Liver (tissue), 9 donors: ENCODE measurements around the gene SSBP2. TPM values are rescaled to one million over a fixed set of nuclear protein-coding genes. Genes with fewer than 3 reads are reported as not detected.
A peak's percentile ranks its signal among the peaks of the same experiment; 100 is the strongest.

ENCODE experiments used
- DNase-seq: peaks from one replicate; pipeline ENCODE4 v3.0.0-alpha.2; 2017; ENCODE audit warnings: low spot score
- H3K27ac ChIP-seq, 2 donors: one replicate each; pipeline ENCODE4 v1.7.0; 2013; ENCODE audit warnings: inconsistent platforms in 2 of 2, low read length in 2 of 2, control low read depth in 1 of 2, low read depth in 1 of 2, mild to moderate bottlenecking in 1 of 2
- H3K27me3 ChIP-seq, 4 donors: one replicate each; pipeline versions ENCODE4 v1.6.1 to v1.7.0; 2013; ENCODE audit warnings: low read length in 3 of 4, inconsistent platforms in 1 of 4, mild to moderate bottlenecking in 1 of 4, moderate library complexity in 1 of 4; ENCODE audit not compliant: control insufficient read depth in 4 of 4, insufficient read depth in 4 of 4
- H3K36me3 ChIP-seq, 4 donors: one replicate each; pipeline versions ENCODE4 v1.6.1 to v1.7.0; 2013; ENCODE audit warnings: low read length in 3 of 4, mild to moderate bottlenecking in 3 of 4, low read depth in 1 of 4, moderate library complexity in 1 of 4; ENCODE audit not compliant: control insufficient read depth in 4 of 4, insufficient read depth in 3 of 4
- H3K4me1 ChIP-seq, 4 donors: one replicate each; pipeline versions ENCODE4 v1.6.1 to v1.7.0; 2013; ENCODE audit warnings: low read length in 3 of 4, mild to moderate bottlenecking in 3 of 4, moderate library complexity in 1 of 4; ENCODE audit not compliant: control insufficient read depth in 4 of 4, insufficient read depth in 4 of 4
- H3K4me3 ChIP-seq, 3 donors: one replicate each; pipeline versions ENCODE4 v1.6.1 to v1.7.0; 2013; ENCODE audit warnings: low read length in 3 of 3, control low read depth in 1 of 3, low read depth in 1 of 3, mild to moderate bottlenecking in 1 of 3
- H3K9ac ChIP-seq, 2 donors: one replicate each; pipeline ENCODE4 v1.7.0; 2013; ENCODE audit warnings: low read length in 2 of 2, mild to moderate bottlenecking in 2 of 2, moderate library complexity in 2 of 2, control low read depth in 1 of 2, low read depth in 1 of 2
- H3K9me3 ChIP-seq, 4 donors: one replicate each; pipeline versions ENCODE4 v1.6.1 to v1.7.0; 2013; ENCODE audit warnings: low read length in 3 of 4; ENCODE audit not compliant: control insufficient read depth in 4 of 4
- EGR1 ChIP-seq, 2 donors: IDR thresholded peaks; 2 replicates each; pipeline ENCODE4 v1.6.1; 2016 to 2018; ENCODE audit warnings: antibody characterized with exemption in 2 of 2, low read depth in 2 of 2
- GABPA ChIP-seq, 2 donors: IDR thresholded peaks in 1 of 2; conservative IDR thresholded peaks in 1 of 2; 2 replicates each; pipeline ENCODE4 v1.6.1; 2016; ENCODE audit warnings: antibody characterized with exemption in 2 of 2, mild to moderate bottlenecking in 1 of 2, moderate library complexity in 1 of 2
- HNF4G ChIP-seq: IDR thresholded peaks from 2 replicates; pipeline ENCODE4 v1.6.1; 2016; ENCODE audit warnings: antibody characterized with exemption
- NR2F2 ChIP-seq: IDR thresholded peaks from 2 replicates; pipeline ENCODE4 v1.6.1; 2016; ENCODE audit warnings: antibody characterized with exemption
- RAD21 ChIP-seq, 2 donors: IDR thresholded peaks; 2 replicates each; pipeline ENCODE4 v1.6.1; 2016; ENCODE audit warnings: antibody characterized with exemption in 2 of 2, mild to moderate bottlenecking in 2 of 2
- REST ChIP-seq: IDR thresholded peaks from 2 replicates; pipeline ENCODE4 v1.6.1; 2016; ENCODE audit warnings: antibody characterized with exemption, mild to moderate bottlenecking
- RXRA ChIP-seq, 2 donors: IDR thresholded peaks; 2 replicates each; pipeline ENCODE4 v1.6.1; 2017 to 2018; ENCODE audit warnings: antibody characterized with exemption in 2 of 2, mild to moderate bottlenecking in 1 of 2
- SP1 ChIP-seq: IDR thresholded peaks from 2 replicates; pipeline ENCODE4 v1.6.1; 2018; ENCODE audit warnings: antibody characterized with exemption, mild to moderate bottlenecking
- TAF1 ChIP-seq: conservative IDR thresholded peaks from 2 replicates; pipeline ENCODE4 v1.6.1; 2016; ENCODE audit warnings: antibody characterized with exemption, mild to moderate bottlenecking
- YY1 ChIP-seq: IDR thresholded peaks from 2 replicates; pipeline ENCODE4 v1.6.1; 2016; ENCODE audit warnings: antibody characterized with exemption, mild to moderate bottlenecking
- ZBTB33 ChIP-seq: IDR thresholded peaks from 2 replicates; pipeline ENCODE4 v1.6.1; 2016; ENCODE audit warnings: antibody characterized with exemption
- WGBS: extraction: QIAGEN DNeasy Blood & Tissue Kit; methylation state at CpG from one replicate; pipeline ENCODE4 v1.1.7; 2013; 5-methylcytosine and 5-hydroxymethylcytosine counted together
- polyA plus RNA-seq, 2 donors: library from polyadenylated mRNA; stranded (reverse) in 1 of 2; unstranded in 1 of 2; fragments of 200-250 nt in 1 of 2; fragments of >200 nt in 1 of 2; fragmentation: Nextera tagmentation in 1 of 2; extraction: Ambion mirVana in 1 of 2; gene quantifications; one replicate each; pipeline versions ENCODE4 v1.2.1 to v1.2.3, GENCODE V29; 2013 to 2015
- total RNA-seq, 2 donors: library from RNA; depleted of rRNA; stranded (reverse); fragments of >200 nt; gene quantifications; one replicate each; pipeline ENCODE4 v1.2.3, GENCODE V29; 2014
- TF ChIP-seq, protein P1 (sequence below): fragments of 150-350 bp; IDR thresholded peaks from 2 replicates; pipeline ENCODE4 v1.5.1; 2017; ENCODE audit warnings: improper control_type of control experiment, low read depth, low read length; ENCODE audit not compliant: missing input control
- TF ChIP-seq, protein P2 (sequence below): IDR thresholded peaks from 2 replicates; pipeline ENCODE4 v1.6.1; 2016; ENCODE audit warnings: antibody characterized with exemption
- donor health status: healthy.
- donor health status: healthy.
- donor health status: healthy.
- donor health status: healthy.
- donor health status: healthy.

The SSBP2 gene
- total and polyA plus RNA-seq, 4 donors: 2.2 to 10.1 (median 4.1) TPM

GRCh38 chr5:81626524-81626923 is 124.4 kb downstream of the SSBP2 start:
- H3K4me1 ChIP-seq: no peaks in the 10 kb centered on the region
- H3K27me3 ChIP-seq: no peaks in the 10 kb centered on the region
- no peak overlapping the region for H3K9ac ChIP-seq
- WGBS: 49% methylated on average over 1 of the region's 1 CpG
- DNase-seq: no peak
- H3K27ac ChIP-seq: no peak overlapping the region
- no peak for TF ChIP-seq SP1
- no peak for TF ChIP-seq GABPA (IDR thresholded peaks at IDR 0.05 in 1 of 2, conservative IDR thresholded peaks at IDR 0.05 in 1 of 2)
- no peak for TF ChIP-seq EGR1 (IDR thresholded peaks at IDR 0.05; ENCODE audit: low read depth in 2 of 2)
- TF ChIP-seq RXRA (IDR thresholded peaks at IDR 0.05): no peak
- no peak for TF ChIP-seq RAD21 (IDR thresholded peaks at IDR 0.05)
- no peak for TF ChIP-seq NR2F2
- no peak for TF ChIP-seq TAF1
- no peak for TF ChIP-seq REST
- TF ChIP-seq, protein P1, sequence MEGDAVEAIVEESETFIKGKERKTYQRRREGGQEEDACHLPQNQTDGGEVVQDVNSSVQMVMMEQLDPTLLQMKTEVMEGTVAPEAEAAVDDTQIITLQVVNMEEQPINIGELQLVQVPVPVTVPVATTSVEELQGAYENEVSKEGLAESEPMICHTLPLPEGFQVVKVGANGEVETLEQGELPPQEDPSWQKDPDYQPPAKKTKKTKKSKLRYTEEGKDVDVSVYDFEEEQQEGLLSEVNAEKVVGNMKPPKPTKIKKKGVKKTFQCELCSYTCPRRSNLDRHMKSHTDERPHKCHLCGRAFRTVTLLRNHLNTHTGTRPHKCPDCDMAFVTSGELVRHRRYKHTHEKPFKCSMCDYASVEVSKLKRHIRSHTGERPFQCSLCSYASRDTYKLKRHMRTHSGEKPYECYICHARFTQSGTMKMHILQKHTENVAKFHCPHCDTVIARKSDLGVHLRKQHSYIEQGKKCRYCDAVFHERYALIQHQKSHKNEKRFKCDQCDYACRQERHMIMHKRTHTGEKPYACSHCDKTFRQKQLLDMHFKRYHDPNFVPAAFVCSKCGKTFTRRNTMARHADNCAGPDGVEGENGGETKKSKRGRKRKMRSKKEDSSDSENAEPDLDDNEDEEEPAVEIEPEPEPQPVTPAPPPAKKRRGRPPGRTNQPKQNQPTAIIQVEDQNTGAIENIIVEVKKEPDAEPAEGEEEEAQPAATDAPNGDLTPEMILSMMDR: no peak
- TF ChIP-seq YY1: no peak
- no peak for TF ChIP-seq ZBTB33
- H3K4me3 ChIP-seq: no peak overlapping the region
- H3K9me3 ChIP-seq: no peaks in the 10 kb centered on the region
- H3K36me3 ChIP-seq: no peaks in the 10 kb centered on the region

DNA sequence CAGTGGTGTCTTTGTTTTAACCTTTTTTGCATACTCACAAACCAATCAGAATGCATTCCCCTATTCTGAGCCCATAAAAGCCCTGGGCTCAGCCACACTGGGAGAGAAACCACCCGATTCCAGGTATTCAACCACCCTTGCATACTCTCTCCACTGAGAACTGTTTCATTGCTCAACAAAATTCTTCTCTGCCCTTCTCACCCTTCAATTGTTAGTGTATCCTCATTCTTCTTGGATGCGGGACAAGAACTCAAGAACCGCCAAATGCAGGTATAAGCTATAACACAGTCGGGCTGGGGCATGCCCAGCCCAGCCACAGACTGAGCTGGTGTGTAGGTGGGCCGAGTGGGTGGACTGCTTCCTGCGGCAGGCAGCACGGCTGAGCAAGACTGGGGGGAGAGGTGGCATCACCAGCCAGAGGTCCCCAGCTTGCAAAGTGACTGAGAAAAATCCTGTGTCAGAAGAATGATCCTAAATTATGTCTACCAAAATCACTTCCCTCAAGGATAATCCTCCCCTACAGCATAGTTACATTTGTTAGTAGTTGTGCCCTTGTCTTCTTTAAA is 141.0 kb downstream of the SSBP2 start:
- Histone ChIP-seq H3K36me3 (peaks cover 0 to 3% (median 0%) of the 10 kb centered on the region in 4 donors), H3K27ac (no peak overlapping the region), H3K27me3 (no peaks in the 10 kb centered on the region), H3K9ac (no peak overlapping the region), H3K4me3 (peak overlapping the region in 1 of 3 donors; percentile 69), H3K4me1 (no peaks in the 10 kb centered on the region), H3K9me3 (peaks cover 2 to 7% (median 6%) of the 10 kb centered on the region in 4 donors)
- 96% methylated on average over 7 of the region's 7 CpGs for WGBS
- DNase-seq: no peak
- TF ChIP-seq, protein P2, sequence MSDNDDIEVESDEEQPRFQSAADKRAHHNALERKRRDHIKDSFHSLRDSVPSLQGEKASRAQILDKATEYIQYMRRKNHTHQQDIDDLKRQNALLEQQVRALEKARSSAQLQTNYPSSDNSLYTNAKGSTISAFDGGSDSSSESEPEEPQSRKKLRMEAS: no peak
- no peak for TF ChIP-seq NR2F2
- no peak for TF ChIP-seq HNF4G
